HG03175 (cell line): ENCODE measurements around the gene MUC20.
"Not testable (repeated sequence)": the region's sequence is repeated elsewhere in the genome, so short reads cannot be mapped to it uniquely, and the experiment has no call there.

Experiments used
- ATAC-seq: cut with Tn5 transposase; IDR thresholded peaks from one replicate; pipeline ENCODE4 v1.9.1; 2021; ENCODE audit warnings: mild to moderate bottlenecking, moderate library complexity; ENCODE audit not compliant: unreplicated experiment

MUC20 gene

DNA sequence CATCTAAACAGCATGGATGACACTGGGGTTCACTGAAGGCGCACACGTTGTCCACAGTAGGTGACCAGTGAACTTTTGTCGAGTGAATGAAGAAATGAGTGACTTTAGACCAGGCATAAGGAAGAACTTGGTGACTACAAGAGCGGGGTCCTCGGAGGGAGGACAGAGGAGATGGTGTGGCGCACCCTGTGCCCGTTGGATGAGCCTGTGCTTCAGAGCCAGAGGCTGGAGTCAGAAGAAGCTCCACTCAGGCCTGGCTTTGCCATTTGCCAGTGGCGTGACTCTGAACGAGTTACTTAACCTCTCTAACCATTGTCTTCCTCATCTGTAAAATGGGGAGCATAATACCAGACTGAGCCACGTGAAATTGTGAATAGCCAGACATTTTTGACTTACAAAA, 48.8 kb downstream of the MUC20 start:
- no peak for ATAC-seq

DNA sequence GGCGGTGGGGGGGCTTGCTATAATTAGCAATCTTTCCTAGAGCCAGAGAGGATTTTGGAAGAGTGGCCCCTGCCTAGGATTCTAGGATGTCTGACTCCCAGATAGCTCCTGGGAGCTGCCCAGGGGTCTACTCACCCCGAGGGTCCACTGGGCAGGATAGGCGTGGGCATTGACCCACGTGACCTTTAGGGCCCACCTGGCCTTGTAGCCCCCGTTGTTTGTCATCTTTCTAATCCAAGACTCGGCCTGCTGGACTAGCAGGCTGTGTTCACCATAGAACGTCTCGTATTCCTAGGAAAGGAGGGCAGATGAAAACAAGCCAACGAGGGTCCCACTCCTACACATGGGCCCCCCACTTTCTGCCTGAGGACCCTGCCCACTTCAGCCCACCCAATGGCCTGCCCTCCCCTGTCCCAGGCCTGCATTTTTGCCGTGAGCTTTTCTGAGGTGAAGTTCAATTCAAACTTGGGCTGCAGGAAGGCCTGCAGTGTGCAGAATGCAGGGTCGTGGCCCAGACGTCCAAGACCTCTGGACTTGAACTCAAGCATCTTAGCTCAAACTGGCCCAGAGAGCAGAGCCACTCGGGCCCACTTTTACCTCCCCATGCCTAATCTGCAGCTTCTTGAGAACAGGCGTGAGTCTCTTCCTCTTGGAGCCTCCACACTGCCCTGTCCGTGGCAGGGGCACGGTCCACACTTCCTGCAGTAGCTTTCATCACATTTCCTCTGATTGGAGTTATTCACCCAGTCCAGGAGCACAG, 49.5 kb downstream of the MUC20 start:
- ATAC-seq, result no peak

DNA sequence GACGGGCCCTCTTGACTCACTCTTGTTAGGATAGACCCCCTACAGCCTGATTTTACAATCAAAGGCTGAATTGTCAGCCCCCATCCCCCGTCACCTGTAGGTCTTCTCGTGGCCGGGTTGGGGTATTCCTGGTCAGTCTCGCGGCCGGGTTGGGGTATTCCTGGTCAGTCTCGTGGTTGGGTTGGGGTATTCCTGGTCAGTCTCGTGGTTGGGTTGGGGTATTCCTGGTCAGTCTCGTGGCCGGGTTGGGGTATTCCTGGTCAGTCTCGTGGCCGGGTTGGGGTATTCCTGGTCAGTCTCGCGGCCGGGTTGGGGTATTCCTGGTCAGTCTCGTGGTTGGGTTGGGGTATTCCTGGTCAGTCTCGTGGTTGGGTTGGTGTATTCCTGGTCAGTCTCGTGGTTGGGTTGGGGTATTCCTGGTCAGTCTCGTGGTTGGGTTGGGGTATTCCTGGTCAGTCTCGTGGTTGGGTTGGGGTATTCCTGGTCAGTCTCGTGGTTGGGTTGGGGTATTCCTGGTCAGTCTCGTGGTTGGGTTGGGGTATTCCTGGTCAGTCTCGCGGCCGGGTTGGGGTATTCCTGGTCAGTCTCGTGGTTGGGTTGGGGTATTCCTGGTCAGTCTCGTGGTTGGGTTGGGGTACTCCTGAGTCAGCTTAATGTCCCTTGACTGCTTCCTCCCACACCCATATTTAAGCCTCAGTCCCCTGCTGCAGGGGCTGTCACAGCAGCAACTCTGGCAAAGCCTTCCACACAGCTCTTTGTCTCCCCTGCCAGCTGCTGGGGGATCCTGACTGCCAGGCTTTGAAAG, 50.3 kb downstream of the MUC20 start:
- ATAC-seq, result not testable (repeated sequence)

DNA sequence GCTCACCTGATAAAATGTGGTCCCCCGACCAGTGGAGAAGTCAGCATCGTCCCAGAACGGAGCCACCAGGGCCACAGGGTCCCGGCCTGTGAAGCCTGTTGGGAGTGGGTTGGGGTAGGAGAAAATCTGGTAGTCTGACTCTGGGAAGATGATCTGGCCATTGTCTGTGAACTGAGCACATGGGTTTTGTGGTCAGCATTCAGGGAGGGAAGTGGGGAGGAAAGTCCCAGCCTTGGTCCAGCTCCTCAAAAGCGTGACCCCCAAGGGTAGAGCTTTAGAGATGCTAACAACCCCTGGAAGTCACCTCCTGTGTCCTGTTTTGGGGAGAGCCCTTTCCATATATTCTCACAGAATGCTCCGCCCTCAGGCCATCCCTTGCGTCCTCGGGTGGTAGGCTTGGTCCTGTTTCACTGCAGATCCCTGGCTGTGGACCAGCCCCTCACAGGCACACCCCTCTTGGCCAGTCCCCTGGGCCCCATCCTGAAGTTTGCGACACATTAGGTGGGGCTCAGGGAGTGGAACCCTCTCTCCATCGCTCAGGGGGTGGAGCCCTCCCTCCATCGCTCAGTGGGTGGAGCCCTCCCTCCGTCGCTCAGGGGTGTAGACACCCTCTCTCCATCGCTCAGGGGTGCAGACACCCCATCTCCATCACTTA, 51.0 kb downstream of the MUC20 start:
- ATAC-seq, result no peak

DNA sequence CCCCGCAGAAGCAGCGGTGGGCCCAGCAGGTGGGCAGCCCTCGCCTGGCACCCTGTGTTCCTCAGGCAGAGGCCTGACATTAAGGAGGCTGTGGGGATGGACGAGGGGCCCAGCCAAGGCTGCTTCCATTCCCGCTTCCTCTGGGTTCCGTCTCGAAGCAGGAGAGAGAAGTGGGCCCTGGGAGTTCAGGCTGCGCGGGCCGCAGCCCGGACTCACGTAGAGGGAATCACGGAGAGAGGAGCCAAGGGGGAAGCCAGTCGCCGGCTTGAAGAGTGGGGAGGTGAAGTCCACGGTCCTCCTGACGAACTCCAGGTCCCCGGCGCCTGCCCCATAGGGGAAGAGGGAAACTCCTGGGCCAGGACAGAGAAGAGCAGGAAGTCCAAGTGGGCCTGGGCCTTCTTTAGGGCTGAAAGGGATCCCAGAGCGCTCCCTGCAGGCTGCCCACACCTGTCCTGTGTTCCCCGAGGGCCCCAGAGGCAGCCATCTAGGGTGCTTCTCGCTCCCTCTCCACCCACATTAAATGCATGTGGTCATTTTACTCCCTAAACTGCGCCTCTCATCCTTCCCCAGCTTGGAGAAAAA, 53.3 kb downstream of the MUC20 start:
- no peak for ATAC-seq

DNA sequence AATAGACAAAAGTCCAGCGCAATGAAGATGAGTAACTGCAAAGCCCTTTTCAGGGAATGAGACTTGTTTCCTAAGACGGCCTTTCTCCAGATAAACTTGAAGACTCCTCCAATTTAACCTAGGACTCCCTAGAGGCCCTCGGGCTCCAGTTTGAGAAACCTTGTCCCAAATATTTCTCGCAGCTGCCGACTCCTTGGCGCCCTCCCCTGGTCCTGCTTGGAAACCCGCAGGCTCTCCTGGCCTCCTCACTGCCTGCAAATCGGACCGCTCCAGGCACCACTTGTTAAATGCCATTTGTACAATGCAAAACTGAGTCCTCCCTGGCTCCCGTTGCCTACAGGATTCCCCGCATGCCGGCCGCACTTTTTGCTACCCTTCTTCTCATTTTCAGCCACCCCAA, 54.1 kb downstream of the MUC20 start:
- no peak for ATAC-seq

DNA sequence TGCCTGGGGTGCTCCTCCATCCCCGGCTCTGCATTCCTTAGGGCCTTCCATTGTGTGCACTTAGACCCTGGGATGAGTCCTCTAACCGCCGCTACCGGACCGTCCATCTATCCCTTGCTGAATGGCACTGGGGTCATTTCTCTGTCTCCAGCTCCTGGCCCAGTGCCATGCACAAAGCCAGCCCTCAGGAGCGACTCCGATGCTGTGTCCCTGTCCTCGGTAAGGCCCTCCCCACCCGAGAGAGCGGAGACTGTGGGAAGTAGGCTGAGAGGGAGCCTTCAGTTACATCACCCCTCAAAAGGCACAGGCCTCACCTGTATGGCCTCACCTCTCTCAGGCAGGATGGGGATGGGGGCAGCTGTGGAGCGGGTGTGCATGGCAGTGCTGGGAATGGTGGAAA, 57.2 kb downstream of the MUC20 start:
- ATAC-seq, result no peak

DNA sequence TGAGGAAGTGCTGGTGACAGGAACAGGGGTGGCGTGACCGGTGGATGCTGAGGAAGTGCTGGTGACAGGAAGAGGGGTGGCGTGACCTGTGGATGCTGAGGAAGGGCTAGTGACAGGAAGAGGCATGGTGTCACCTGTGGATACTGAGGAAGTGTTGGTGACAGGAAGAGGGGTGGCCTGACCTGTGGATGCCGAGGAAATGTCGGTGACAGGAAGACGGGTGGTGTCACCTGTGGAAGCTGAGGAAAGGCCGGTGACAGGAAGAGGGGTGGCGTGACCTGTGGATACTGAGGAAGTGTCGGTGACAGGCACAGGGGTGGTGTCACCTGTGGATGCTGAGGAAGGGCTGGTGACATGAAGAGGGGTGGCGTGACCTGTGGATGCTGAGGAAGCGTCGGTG, 60.5 kb downstream of the MUC20 start:
- not testable (repeated sequence) for ATAC-seq
